CD4-positive, alpha-beta T cell treated with Interleukin-2 at 100 ng/mL for 4 hours (primary cell): ENCODE data around the gene NSUN7.

Source experiments
- DNase-seq: peaks from one replicate; pipeline ENCODE4 v3.0.0-alpha.2; 2020; ENCODE audit warnings: low spot score

Gene NSUN7

GRCh38 chr4:40822420-40823166 is 72.8 kb downstream of the NSUN7 start:
- no peak for DNase-seq

- DNase-seq, result no peak
These were observed 75.5 kb downstream of the NSUN7 start for GRCh38 chr4:40825014-40825838.

GRCh38 chr4:40826821-40827220 is 77.1 kb downstream of the NSUN7 start:
- no peak for DNase-seq

GRCh38 chr4:40827758-40828157 is 78.0 kb downstream of the NSUN7 start:
- DNase-seq, result no peak

- DNase-seq, result no peak
These were observed 78.9 kb downstream of the NSUN7 start for GRCh38 chr4:40828661-40829060.

- DNase-seq, result no peak
These were observed 79.8 kb downstream of the NSUN7 start for GRCh38 chr4:40829586-40829985.

DNA sequence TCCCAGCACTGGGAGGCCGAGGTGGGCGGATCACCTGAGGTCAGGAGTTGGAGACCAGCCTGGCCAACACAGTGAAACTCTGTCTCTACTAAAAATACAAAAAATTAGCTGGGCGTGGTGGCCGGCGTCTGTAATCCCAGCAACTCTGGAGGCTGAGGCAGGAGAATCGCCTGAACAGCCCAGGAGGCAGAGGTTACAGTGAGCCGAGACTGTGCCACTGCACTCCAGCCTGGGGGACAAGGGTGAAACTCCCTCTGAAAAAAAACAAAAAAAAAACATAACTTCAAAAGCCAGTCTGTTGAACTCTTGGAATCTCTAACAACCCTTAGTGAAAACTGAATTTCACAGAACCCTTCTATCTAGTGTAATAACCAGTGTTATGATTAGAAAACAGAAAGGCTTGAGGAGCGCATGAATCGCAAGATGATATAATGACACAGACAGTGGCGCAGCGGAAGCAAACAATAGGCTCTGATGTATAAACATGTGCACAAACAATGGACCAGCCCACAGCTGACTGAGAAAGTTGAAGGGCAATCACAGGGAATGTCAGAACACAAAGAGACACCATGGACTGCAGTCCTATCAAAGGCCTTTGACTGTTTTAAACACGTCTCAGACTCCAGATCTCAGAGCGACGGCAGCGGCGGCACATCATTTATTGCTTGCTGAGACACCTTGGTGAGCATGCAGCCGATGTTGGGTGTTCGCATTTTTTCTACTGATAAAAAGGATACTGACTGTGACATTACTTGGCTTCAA is 81.6 kb downstream of the NSUN7 start:
- no peak for DNase-seq

DNA sequence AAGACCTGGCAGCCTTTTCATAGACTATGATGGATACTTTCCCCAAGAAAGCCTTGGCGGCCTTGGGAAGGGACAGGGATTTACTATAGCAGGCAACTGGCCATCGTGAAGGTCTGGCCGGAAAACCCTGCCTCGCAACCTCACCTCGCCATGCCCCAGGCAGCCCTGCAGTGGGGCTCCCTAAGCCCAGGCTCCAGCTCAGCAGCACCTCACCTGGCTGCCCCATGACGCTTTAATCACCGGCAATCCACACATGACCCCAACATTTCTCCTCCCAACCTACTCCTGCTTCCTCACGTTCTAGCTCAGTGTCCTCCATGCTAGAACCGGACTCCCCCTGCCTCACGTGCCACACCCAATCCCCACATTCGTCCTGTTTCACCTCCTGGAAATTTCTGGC is 82.4 kb downstream of the NSUN7 start:
- DNase-seq, result no peak

DNA sequence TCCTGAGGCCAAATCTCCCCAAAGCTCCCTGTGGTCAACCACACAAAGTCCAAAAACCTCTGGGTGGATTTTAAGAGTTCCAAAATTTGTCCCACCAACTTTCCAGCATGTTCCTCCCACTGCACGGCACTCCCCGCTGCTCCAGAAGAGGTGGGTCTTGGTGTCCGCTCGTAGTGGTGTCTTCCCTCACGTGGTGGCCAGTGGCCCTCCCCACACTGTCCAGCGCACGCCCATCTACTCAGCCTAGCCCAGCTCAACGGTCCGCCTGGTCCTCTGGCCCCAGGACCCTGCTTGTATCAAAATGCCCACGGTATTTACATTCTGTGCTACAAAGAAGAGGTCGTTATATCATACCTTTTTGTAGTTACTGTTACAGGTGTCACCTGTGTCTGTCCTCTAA is 83.5 kb downstream of the NSUN7 start:
- DNase-seq, result no peak

DNA sequence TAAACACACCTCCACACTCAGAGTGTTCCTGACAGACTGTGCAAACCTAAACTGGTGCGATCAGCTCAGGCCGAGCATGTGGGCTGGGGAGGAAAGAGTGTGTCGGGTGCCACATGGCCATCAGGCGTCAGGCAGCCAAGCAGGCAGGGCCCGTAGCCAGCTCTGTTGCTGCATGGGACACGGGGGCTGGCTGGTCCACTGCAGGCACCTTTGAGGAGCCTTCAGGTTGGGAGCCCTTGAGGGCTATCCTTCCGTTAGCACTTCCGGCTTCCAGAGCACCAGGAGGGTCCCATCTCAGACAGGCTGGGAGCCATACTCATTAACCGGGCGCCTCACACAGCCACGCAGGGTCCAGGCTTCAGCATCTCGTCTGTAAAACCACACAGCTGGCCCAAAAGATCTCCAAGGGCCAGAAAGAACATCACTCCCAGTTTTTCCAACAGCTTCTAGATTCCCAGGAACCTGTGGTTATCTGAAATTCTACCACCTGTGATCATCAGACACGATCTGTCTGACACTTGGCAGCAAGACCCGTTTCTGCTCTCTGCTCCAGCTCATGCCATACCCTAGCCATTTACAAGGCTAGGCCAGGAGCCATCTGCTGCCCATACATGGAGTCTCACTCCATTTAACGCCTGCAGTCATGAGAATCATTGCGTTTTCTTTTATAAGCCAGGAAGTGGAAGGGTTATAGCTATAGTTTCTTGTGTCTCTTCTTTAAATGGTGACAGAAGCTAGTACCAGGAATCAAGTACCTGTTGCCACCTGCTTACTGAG is 87.5 kb downstream of the NSUN7 start:
- no peak for DNase-seq

DNA sequence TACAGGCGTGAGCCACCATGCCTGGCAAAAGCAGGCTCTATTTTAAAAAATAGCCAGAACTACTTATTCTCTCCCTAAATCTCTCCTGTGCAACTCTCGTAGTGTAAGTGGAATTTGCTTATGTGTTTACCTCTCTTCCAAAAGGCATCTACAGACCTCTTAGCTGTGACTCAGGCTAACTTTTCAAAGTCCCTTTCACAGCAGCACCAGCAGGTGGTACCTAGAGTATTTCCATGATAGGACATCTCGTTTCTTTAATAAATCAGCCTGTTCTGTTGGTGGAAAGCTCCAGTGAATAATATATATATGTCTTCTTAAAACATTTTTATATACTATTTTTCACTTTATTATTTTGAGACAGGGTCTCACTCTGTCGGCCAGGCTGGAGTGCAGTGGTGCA is 89.0 kb downstream of the NSUN7 start:
- no peak for DNase-seq

DNA sequence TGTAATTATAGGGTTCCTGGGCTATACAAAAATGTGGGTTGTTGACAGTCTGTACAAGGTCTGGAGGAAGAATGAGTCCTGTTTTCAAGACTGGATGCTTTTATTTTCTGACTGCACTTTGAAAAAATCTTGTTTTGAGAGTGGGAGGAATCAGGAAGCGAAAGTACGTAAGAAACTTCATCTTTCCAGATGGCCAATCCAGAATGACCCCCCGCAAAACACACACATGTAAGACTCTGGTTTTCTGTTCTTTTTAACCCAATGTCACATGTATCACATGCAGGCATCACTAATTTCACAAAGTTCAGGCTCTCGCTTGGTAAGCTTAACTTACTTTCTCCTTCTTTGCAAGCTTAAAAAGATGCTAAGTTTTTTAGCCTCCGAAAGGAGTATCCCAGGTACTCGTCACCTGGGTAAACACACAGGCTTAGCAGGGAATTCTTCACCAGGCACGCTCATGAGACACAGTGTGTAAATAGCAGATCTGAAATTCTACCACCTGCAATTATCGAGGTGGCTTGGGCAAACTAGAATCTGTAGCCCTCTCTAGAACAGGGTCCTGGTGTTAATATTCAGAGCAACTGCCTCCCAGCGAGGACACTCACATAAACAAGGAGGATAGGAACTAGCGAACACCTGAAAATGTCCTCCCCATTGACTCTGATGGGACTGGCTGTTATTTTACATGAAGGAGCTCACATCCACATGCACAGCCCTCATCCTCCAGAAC is 90.7 kb downstream of the NSUN7 start:
- DNase-seq, result no peak

GRCh38 chr4:40840985-40841571 is 91.3 kb downstream of the NSUN7 start:
- peak; percentile 54 for DNase-seq

DNA sequence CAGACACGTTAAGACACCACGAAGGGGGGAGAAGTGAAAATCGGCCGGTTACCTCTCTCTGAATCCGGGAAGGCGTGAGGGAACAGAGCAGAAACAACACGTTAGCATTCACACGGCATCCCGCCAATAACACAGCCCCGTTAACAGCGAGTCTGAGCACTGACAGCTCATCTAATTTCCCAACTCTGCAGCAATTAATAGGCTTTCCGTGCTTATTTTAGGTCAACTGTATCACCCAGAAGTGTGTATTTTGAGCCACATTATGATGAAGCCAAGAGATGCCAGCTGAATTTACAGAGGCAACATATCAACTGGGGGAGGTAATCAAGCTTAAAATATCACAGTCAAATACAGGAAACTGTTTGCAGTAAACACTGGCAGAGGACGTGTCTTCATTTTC is 92.6 kb downstream of the NSUN7 start:
- DNase-seq, result no peak

DNA sequence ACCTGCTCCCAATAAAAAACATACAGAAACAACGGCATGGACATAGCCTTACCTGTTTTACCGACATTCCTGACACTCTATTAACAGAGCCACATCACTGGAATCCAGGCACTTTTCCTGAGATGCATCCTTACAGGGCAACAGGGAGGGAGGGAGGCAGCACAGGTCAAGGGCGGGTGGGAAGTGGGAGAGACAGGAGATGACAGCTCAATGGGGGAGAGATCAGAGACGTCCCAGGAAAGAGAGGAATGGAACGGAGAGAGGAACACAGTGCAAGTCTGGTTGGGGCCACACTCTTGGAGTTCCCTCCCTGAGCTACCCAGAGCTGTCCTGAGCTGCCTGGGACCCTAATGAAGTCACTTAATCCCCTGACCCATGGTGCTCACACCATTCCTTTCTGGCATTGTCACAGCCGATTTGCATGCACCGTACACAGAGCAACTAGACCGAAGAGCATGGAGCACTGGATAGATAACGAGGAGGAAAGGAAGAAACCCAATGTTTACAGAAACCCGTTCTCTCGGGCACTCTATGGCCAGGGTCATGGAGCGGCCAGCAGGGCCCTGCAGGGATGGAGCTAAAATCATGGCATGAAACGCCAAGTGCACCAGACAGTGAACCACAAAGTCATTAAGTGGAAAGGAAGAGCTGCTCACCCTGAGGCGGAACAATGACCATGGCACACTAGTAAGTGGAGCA is 93.1 kb downstream of the NSUN7 start:
- no peak for DNase-seq

DNA sequence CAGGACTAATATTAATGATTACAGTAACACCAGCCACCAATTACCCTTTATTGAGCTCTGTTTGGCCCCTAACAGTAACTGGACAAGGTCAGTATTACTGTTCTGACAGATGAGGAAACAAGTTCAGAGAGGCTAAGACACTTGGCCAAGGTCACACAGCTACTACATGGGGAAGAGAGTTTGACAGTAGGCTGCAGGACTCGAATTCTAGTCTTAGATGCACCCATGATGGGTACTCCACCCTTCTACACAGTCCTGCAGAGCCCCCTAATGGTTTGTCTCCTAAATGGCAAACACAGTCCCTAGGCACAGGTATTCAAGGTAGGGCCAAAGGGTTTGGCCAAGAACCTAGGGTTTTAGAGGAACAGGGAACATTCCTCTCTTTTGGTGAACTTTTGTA is 93.9 kb downstream of the NSUN7 start:
- DNase-seq, result peak; percentile 9

GRCh38 chr4:40844261-40844660 is 94.5 kb downstream of the NSUN7 start:
- no peak for DNase-seq

DNA sequence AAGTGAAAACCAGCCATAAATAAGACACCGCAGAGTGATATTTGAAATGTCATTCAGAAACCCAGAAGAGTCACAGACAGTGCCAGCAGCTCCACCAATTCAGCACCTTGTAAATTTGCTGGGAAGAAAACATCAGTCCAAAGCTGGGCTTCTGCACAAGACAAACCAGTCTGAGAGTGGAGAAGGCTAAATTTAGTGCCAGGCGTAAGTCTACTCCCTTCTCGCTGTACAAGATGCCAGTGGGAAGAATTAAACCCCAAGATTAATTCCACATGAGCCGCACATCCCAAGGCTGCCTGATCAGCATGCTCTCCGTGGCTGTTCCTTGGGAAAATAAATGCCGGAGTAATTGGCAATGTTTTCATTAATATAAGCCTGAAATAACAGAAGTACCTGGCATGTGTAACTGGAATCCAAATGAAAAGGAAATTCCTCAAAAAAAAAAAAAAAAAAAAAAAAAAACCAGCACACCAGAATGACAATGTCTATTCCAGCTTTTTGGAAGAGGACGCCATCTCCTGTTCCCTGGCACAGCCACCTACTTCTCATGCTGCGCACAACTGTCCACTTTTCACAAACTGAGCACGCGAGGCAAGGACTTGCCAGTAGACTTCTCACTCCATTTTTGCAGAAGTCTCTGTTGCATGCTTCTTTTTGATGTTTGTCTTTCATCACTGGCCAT is 95.5 kb downstream of the NSUN7 start:
- no peak for DNase-seq

DNA sequence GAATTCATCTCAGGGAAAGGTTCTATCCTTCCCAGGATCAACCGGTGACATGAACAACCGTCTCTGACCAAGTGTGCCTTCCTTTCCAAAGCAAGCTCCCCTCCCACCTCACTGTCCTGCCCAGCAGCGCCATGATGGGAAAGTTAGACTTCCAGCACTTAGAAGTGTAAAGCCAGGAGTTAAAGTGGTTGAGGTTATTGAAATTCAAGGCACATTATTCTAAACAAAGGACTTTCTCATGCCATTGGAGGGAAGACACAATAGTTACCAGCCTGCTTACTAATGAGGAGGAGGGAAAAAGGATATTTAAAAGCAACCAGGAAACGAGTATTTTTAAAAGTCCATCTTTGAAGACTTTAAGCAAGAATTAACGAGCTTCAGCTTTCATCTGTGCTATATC is 96.8 kb downstream of the NSUN7 start:
- DNase-seq, result no peak

DNA sequence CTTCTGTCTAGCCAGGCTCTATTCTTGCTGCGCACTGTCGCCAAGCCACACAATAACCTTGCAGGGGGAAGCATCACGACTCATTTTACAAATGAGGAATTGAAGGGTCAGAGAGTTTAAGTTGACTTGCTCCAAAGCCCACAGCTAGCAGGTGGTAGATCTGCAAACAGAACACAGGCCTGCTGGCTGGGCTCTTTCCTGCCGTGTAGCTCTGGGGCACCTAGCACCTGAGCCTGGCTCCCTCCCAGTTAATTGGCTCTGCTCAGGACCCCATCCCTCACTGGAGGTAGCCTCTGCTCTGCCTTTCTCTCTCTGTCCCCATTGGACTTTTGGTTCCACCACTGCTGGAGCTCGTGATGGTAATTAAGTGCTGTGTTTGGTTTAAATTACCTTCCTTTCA is 98.5 kb downstream of the NSUN7 start:
- no peak for DNase-seq
